GM21737 (cell line): ENCODE measurements around the gene OGFOD1.

Source experiments
- ATAC-seq: cut with Tn5 transposase; IDR thresholded peaks from one replicate; pipeline ENCODE4 v1.9.1; 2021; ENCODE audit warnings: mild to moderate bottlenecking, moderate library complexity; ENCODE audit not compliant: unreplicated experiment

OGFOD1 gene

DNA sequence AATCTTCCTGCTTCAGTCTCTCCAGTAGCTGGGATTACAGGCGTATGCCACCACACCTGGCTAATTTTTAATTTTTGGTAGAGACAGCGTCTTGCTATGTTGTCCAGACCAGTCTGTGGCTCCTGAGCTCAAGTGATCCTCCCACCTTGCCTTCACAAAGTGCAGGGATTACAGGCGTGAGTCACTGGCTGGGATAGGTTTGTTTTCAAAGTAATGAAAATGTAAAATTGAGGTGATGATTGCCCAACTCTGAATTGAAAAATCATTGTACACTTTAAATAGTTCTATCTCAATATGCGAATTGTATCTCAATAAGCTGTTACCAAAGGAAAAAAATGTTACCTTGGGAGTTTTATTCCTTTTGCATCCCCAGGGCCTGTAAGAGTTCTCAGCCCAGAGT lies 24.8 kb upstream of the OGFOD1 start:
- no peak for ATAC-seq

GRCh38 chr16:56428091-56428490 lies 23.3 kb upstream of the OGFOD1 start:
- no peak for ATAC-seq

DNA sequence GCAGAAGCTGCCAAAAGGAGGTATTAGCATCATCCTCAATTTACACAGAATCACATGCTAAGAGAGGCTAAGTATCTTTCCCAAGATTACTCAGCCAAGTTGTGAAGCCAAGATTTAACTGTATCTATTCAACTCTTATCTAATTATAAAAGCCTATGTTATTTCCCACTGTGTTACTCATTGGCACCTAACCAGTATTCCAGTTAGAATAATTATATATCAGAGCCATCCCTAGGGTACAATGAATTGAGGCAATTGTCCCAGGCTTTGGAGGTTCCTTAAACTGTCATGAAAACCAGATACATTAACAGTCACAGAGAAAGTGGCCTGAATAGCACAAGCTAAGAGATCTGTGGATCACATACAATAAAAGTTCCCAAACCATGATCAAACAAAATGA lies 15.1 kb upstream of the OGFOD1 start:
- no peak for ATAC-seq

GRCh38 chr16:56438038-56438437 lies 13.3 kb upstream of the OGFOD1 start:
- no peak for ATAC-seq

DNA sequence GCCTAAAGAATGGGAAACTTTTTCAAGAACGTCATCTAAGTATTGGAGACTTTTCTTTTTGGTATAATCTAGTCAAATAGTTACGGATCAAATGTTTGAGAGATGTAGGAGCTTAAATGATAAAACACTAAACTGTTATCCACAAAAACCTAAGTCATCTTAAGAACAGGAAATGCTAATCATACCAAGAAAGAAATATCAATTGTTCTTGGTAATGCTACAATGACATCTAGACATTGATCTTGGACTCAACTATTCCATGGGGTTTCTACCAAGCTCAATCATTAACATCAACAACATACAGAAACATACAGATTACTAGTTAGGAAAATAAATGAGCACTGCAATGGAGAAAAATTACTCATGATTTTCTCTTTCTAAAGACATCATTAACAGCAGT lies 4.1 kb upstream of the OGFOD1 start:
- no peak for ATAC-seq

DNA sequence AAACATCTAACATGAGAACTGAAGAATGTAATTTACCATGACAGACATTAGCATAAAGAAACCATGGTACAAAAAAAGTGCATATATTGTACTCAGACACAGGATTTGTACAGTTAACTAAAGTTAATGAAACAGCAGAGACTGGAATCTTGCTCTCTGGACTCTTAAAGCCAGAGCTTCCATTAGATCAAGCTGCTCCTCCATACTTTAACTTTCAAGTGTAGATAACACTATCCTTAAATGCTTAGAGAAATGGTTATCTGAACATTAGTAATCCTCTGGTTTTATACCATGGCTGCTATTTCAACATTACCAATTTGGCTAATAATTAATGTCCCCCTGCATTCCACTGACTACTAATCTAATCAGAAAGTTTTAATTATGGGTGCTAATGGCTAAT lies 3.3 kb upstream of the OGFOD1 start:
- no peak for ATAC-seq

GRCh38 chr16:56450275-56450985 lies 924 bp upstream of the OGFOD1 start:
- ATAC-seq: no peak

- ATAC-seq: peak; percentile 30
Observed at GRCh38 chr16:56451753-56452689, 667 bp downstream of the OGFOD1 start.

- no peak for ATAC-seq
Observed at GRCh38 chr16:56457927-56458470, 6.6 kb downstream of the OGFOD1 start.

DNA sequence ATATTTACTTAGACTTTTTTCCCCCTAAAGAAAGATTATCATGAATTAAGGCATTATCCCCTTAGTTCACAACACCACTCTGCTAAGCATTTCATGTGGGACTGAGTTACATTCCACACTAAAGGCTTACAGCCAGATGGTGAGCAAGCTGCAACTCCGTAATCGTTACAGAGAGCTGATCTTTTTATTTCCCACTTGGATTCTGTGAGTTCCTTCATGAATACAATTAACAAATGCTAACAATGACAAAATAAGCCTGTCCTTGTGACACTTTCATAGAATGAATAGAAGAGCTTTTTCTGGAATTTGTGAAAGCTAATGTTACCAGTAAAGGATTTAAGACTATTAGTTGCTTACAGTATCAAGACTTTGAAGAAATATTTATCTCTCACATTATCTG lies 8.7 kb downstream of the OGFOD1 start:
- ATAC-seq: no peak

GRCh38 chr16:56462064-56462796 lies 10.9 kb downstream of the OGFOD1 start:
- no peak for ATAC-seq

DNA sequence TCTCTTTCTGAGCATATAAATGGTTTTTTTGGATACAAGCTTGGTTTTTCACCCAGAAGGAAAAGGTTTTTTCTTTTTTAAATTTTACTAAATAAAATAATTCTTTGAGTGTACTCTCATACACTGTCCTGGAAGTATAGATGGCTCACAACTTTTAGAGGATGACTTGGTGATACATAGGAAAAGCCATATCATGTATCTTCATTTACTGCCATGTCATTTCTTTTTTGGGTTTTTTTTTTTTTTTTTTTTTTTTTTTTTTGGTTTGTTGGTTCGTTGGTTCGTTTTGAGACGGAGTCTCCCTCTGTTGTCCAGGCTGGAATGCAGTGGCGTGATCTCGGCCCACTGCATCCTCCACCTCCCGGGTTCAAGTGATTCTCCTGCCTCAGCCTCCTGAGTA lies 11.8 kb downstream of the OGFOD1 start:
- ATAC-seq: no peak

DNA sequence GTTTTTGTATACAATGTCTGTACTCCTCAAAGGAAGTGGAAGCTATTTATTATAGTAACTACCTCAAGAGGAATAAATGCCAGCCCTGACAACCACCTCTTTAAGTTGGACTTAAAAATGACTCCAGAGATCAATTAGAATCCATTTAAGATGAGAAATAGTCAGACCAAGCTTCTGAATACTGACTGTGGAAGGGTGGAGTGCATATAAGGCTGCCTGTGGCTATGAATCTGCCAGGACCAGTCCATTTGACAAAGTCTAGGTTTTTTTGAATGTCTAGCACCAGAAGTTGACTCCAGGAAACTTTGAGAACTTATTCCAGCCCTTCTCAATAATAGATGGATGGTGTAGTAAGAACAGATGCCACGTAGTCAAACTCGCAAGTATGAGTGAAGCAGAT lies 15.0 kb downstream of the OGFOD1 start:
- ATAC-seq: no peak

DNA sequence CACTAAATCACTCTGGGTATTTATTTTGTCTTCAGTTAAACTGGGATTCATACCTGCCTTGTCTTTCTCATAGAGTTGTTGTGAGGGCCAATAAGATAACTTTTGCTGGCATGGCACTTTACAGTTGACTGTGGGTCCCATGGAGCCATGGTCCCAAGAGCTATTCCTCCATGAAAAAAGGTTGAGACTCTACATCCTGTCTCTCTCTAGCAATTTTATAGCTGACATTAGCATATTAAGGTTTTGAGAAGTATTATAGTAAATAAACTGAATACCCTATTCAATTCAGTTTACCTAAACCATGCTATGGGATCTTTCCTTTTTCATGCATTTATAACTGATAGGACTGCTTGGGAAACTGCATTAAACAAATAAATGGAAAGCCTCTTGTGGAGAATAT lies 17.4 kb downstream of the OGFOD1 start:
- no peak for ATAC-seq

- no peak for ATAC-seq
Observed at GRCh38 chr16:56469748-56470147, 18.4 kb downstream of the OGFOD1 start.

DNA sequence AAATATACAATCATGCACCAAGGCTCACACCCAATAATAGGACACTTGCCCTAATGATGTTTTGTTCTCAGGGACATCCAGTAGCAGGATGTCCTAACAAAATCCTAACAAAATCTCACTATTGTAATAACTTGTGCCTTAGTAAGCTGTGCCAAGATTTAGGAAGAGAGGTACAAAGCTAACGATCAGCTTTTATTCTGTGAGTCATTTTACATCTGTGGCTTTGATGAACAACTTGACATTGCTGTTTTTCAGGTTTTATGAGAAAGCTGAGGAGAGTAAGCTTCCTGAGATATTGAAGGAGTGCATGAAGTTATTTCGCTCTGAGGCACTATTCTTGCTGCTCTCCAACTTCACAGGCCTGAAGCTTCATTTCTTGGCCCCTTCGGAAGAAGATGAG lies 18.9 kb downstream of the OGFOD1 start:
- ATAC-seq: no peak

GRCh38 chr16:56470666-56471065 lies 19.3 kb downstream of the OGFOD1 start:
- ATAC-seq: no peak

- no peak for ATAC-seq
Observed at GRCh38 chr16:56475201-56475600, 23.8 kb downstream of the OGFOD1 start.

DNA sequence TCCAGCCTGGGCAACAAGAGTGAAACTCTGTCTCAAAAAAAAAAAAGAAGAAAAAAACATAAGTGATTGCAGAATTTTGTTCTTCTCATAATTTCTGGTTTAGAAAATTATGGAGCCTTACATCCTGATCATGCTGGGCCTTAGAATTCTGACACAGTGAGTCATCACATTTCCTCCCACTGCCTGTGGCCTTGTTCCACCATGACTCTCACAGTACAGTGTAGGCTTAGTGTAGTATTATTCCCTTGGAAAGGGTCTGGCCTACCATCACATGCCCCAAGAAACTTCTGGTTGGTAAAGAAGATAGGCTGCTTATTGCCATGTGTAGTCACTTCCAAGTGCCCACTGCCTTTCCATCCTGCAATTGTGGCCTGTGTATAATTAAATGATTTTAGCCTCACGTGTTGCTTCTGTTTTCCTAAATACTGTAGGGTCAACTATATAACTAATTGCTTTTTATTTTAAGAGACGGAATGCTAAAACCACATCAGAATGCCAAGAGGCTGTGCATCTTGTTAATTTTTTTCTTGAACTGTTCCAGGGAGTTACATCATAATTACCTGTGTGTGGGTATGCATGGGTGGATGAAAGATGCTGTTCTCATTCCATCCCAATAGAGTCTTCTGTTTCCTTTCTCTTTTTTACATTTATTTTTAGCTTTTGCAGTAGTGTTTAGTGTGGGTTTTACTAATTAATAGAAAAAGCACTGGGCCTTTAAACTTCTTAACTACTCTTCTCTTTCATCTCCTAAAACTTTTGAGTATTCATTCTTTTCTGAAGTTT lies 25.9 kb downstream of the OGFOD1 start:
- no peak for ATAC-seq

- ATAC-seq: no peak
Observed at GRCh38 chr16:56478281-56479049, 27.1 kb downstream of the OGFOD1 start.
